CD4-positive, alpha-beta T cell treated with Interleukin-17A for 1 hour (primary cell): ENCODE data around the gene FBXO3.
A peak's percentile ranks its signal among the peaks of the same experiment; 100 is the strongest.
"Not testable (repeated sequence)": the region's sequence is repeated elsewhere in the genome, so short reads cannot be mapped to it uniquely, and the experiment has no call there.

Source experiments
- DNase-seq: peaks from one replicate; pipeline ENCODE4 v3.0.0-alpha.2; 2020

Gene FBXO3

GRCh38 chr11:33770236-33770635, 4.1 kb downstream of the FBXO3 start:
- no peak for DNase-seq

- no peak for DNase-seq
Observed at GRCh38 chr11:33769542-33769941, 4.8 kb downstream of the FBXO3 start.

DNA sequence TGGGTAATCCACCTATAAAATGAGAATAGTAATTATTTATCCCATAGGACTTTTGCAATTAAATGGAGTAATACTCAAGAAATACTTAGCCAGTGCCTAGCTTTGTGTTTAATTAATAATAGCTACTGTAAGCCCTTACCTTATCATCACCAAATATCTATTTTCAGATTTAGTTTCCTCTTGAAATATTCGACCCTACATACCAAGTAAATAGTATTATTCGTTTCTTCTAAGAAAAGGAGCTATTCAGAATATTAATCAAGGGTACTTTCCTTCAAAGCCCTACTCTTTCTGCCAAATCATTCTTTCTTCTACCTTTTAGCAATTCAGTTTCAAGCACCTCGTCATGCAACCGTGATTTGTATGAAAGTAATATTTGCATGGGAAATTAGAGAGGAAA, 6.7 kb downstream of the FBXO3 start:
- no peak for DNase-seq

DNA sequence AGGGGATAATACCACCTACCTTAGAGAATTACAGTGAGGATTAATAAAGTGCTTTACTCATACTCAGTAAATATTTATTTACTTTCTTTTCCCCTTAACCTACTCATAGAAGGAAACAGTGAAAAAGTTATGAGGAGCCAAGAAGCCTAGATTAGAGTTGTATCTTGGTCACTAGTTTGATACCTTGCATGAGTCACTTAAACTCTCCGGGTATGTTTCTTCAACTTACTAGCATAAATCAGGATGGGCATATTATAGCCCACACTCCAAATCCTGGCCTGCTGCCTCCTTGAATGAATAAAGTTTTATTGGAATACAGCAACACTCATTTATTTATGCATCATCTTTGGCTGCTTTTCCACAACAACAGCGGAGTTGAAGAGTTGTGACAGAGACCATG, 8.2 kb downstream of the FBXO3 start:
- DNase-seq = no peak

DNA sequence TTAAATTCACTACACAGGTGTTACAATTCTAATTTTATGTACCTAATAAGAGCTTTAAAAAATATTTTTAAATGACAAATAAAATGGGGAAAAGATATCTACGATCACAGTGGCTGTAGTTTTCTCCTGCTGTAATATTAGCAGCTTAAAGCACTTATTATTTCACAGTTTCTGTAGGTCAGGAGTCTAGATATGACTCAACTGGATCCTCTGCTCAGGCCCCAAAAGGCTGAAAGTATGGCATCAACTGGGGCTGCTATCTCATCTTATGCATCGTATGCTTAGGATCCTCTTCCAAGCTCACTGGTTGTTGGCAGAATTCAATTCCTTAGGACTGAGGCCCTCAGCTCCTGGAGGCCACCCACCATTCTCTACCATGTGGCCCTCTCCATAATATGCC, 12.8 kb downstream of the FBXO3 start:
- DNase-seq = no peak

DNA sequence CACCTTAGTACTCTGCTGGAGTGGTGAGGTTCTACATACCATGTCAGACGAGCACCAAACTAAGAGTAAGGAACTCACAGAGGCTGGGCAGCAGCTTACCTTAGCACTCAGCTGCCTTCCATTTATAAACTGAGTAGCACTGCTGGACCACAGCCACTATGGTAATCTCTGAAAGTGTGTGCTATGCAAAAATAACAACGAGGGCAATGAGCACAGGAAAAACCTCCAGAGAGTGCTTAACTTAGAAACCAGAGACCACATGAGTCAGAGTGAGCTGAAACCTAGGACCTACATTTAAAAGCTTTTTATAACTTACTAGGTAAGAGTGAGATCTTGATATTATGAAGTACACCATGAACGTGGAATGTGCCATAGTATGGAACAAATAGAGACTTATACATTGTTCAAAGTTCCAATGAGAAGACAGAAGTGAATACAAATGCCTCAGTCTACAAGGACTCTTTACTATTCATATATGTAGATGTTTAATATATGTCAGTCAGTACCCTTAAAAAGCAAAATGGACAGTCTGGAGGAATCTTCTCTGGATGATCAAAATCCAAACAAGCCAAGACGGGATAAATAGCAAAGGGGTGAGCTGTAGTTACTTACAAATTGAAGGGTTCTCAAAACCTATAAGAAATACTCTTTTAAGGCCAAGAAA, 20.9 kb downstream of the FBXO3 start:
- no peak for DNase-seq

GRCh38 chr11:33751878-33752277, 22.4 kb downstream of the FBXO3 start:
- DNase-seq = no peak

- DNase-seq = no peak
Observed at GRCh38 chr11:33747979-33748378, 26.3 kb downstream of the FBXO3 start.

- no peak for DNase-seq
Observed at GRCh38 chr11:33743291-33743690, 31.0 kb downstream of the FBXO3 start.

GRCh38 chr11:33742249-33742851, 32.0 kb downstream of the FBXO3 start:
- peak; percentile 48 for DNase-seq

GRCh38 chr11:33741806-33742205, 32.5 kb downstream of the FBXO3 start:
- DNase-seq = no peak

DNA sequence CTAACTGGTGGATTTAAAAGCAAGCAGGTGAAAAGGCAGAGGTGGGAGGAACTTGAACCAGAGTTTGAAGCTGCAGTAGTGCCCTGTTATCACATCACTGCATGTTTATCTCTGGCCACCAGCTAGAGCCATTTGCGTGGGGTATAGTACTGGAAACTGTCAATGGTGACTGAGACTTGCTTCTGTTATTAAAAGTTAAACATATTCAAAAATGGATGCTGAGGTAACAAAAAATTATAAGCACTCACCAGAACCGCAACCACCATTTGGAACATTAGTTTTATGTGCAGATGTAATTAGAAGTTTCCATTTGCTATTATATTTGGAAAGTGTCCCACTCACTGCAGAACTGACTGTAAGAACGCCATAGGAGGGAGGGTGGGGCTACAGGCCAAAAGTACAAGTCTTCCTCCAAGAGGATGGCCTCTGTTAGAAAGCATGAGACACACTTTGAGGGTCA, 36.9 kb downstream of the FBXO3 start:
- DNase-seq = no peak

GRCh38 chr11:33736148-33736812, 38.0 kb downstream of the FBXO3 start, which contains the start of gene CD59:
TSS of gene CD59 (minus strand) at chr11:33736423. CDS start at chr11:33722445, 13,978 bp downstream.
- peak; percentile 91 for DNase-seq

DNA sequence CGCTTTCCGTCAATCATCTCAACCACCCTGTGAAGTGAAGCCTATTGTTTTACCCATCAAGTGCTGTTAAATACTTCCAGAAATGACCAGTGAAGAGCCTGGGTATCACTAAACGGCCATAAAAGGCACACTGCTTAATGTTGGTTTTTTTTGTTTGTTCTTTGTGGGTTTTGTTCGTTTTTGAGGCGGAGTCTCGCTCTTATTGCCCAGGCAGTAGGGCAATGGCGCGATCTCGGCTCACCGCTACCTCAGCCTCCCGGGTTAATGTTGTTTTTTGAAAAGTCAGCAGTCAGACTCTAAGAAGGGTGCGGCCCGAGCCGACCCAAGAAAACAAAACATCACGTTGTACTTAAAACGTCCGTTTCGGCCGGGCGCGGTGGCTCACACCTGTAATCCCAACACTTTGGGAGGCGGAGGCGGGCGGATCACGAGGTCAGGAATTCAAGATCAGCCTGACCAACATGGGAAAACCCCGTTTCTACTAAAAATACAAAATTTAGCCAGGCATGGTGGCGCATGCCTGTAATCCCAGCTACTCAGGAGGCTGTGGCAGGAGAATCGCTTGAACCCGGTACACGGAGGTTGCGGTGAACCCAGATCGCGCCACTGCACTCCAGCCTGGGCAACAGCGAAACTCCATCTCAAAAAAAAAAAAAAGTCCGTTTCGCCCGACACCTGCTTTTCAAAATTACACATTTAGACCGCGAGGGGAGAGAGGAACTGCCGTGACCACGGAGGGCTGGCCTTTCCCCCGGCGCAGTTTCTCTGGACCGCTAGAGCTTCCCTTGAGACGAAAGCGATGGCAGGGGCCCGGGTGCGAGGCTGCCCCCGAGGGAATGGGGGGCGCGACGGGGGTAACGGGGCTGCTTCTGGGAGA, 38.8 kb downstream of the FBXO3 start:
- DNase-seq = peak; percentile 58

DNA sequence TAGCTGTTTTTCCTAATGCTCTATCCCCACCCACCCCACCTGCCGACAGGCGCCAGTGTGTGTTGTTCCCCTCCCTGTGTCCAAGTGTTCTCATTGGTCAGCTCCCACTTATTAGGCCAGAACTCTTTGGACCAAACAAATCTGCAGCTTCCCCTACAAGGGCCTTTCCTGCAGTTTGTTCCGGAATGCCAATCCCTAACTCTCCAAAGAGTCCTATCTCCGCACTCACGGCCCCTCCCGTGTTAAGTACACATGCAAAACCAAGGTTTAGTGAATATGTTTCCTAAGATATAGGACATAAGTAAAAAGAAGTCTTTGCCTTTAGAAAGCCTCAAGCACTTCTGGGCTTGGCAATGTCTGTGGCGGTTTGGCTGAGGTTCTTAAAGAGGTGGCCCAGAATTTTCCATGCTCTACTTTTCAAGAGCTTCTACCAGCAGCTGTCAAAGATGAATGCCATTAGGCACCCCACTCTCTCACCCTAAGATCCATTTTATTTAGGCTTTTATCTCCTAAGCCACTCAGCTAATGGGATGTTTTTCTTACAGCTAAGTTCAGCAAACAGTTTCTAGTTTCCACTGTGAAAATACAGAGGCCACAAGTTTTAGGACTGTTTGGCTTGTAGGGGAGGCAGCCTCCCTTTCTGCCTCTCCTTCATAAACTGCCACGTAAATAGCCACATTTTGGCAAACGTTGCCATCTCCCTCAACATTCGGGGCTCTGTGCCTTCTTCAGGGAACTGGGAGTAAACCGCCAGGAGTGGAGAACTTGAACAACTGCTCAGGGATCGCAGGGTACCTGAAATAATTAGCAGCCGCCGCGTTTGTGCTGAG, 39.7 kb downstream of the FBXO3 start:
- DNase-seq = no peak

GRCh38 chr11:33733980-33734379, 40.3 kb downstream of the FBXO3 start:
- no peak for DNase-seq

- DNase-seq = no peak
Observed at GRCh38 chr11:33731723-33732531, 42.4 kb downstream of the FBXO3 start.

- no peak for DNase-seq
Observed at GRCh38 chr11:33730716-33731115, 43.6 kb downstream of the FBXO3 start.

- DNase-seq = not testable (repeated sequence)
Observed at GRCh38 chr11:33729072-33729664, 45.2 kb downstream of the FBXO3 start.

DNA sequence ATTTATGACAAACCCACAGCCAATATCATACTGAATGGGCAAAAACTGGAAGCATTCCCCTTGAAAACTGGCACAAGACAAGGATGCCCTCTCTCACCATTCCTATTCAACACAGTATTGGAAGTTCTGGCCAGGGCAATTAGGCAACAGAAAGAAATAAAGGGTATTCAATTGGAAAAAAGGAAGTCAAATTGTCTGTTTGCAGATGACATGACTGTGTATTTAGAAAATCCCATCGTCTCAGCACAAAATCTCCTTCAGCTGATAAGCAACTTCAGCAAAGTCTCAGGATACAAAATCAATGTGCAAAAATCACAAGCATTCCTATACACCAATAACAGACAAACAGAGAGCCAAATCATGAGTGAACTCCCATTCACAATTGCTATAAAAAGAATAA, 46.8 kb downstream of the FBXO3 start:
- DNase-seq = not testable (repeated sequence)

- no peak for DNase-seq
Observed at GRCh38 chr11:33725496-33725895, 48.8 kb downstream of the FBXO3 start.
